Measurements from ENCODE around the gene DRAXIN.
"Not testable (repeated sequence)": the region's sequence is repeated elsewhere in the genome, so short reads cannot be mapped to it uniquely, and the experiment has no call there.

The DRAXIN gene

DNA sequence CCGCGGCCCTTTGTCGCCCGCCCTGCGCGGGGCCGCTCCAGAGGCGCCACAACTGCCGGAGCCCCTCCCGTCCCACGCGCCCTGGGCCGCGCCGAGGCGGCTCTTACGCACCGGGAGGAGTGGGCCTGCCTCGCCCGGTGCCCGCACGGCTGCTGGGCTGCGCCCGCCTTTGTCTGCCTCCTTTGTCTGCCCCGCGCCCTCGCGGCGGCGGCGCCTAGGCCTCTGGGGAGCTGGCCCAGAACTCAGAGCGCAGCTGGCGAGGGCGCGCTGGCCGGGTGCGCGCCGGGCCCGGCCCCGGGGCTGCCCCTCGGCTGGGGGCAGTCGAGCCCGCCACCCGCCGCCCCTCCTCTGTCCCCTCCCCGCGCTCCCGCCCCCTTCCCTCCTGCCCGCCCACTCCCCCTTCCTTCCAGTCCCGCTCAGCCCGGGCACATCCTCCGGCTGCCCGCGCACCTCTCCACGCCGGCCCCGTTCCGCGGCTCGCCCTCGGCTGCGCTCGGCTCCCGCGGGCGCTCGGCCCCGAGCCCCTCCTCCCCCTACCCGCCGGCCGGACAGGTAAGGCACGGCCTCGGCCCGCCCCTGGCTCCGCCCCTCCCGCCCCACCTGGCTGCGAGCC is at the start of gene DRAXIN:
TSS of gene DRAXIN (plus strand) at position 409 of the 613 bp plus-strand sequence. CDS start 14,549 bp downstream, outside the sequence.
- Mint-ChIP-seq H3K4me3 (peak within 1 kb of the TSS; percentile 86 to 96 (median 94)), H3K27me3 (ENCODE audit: low read depth) (peaks cover 53% of the 10 kb centered on the region), H3K27ac (peak within 1 kb of the TSS; percentile 20 to 96 (median 93)), H3K4me1 (peaks cover 23% of the 10 kb centered on the region), H3K36me3 (ENCODE audit: low read depth) (no peaks in the 10 kb centered on the region), H3K9me3 (no peaks in the 10 kb centered on the region)
- TF ChIP-seq, protein P1, sequence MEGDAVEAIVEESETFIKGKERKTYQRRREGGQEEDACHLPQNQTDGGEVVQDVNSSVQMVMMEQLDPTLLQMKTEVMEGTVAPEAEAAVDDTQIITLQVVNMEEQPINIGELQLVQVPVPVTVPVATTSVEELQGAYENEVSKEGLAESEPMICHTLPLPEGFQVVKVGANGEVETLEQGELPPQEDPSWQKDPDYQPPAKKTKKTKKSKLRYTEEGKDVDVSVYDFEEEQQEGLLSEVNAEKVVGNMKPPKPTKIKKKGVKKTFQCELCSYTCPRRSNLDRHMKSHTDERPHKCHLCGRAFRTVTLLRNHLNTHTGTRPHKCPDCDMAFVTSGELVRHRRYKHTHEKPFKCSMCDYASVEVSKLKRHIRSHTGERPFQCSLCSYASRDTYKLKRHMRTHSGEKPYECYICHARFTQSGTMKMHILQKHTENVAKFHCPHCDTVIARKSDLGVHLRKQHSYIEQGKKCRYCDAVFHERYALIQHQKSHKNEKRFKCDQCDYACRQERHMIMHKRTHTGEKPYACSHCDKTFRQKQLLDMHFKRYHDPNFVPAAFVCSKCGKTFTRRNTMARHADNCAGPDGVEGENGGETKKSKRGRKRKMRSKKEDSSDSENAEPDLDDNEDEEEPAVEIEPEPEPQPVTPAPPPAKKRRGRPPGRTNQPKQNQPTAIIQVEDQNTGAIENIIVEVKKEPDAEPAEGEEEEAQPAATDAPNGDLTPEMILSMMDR (IDR thresholded peaks at IDR 0.05; ENCODE audit: unreplicated experiment in 3 of 3), result no peak

DNA sequence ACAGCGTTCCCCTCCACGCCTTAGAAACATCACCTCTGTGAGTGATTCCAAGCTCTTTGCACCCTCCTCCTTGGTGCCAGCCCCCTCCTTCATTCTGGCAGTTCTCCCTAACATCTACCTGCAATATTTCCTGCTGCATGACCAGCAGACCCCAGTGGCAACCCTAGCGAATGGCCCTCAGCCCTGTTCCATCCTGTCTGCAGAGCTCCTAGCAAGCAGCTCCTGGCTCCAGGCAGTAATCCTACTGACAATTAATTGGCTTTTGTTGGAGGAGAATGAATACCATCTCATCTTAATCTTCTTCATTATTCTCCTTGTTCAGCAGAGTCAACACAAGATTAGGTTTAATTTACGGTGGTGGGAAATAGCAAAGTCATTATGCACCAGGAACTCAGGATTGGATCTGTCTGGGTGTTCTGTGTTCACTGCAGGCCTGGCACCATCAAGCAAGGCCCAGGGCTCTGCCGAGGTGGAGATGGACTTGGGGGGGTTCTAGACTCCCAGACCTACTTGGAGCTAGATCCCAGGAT is 49.7 kb upstream of the DRAXIN start:
- Mint-ChIP-seq H3K36me3 (ENCODE audit: low read depth) (no peaks in the 10 kb centered on the region), H3K4me3 (no peak overlapping the region), H3K9me3 (no peaks in the 10 kb centered on the region), H3K27me3 (ENCODE audit: low read depth) (peaks cover 54% of the 10 kb centered on the region), H3K27ac (no peak overlapping the region), H3K4me1 (no peaks in the 10 kb centered on the region)
- TF ChIP-seq, protein P1 (IDR thresholded peaks at IDR 0.05; ENCODE audit: unreplicated experiment in 3 of 3), result no peak

DNA sequence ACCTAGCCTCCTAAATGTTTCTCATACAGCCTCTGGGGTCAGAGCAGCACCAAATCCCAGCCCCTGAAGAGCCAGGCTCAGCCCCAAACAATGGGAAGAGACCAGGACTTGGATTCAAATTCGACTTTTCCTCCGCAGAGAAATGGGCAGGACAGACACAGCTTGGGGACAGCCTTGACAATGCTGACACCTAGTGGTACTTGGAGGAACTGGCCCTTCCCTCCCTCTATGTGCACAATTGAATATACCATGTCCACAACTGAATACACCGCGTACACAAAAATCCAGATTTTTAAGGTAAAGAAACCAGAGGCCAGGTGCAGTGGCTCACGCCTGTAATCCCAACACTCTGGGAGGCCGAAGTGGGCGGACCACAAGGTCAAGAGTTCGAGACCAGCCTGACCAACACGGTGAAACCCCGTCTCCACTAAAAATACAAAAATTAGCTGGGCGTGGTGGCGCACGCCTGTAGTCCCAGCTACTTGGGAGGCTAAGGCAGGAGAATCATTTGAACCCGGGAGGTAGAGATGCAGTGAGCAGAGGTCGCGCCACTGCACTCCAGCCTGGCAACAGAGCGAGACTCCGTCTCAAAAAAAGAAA is 49.0 kb upstream of the DRAXIN start:
- not testable (repeated sequence) for H3K36me3 Mint-ChIP-seq (ENCODE audit: low read depth); H3K4me1 Mint-ChIP-seq; H3K9me3 Mint-ChIP-seq; H3K27ac Mint-ChIP-seq; H3K4me3 Mint-ChIP-seq
- TF ChIP-seq, protein P1 (IDR thresholded peaks at IDR 0.05; ENCODE audit: unreplicated experiment in 3 of 3), result peak; percentile 93 to 96 (median 95)
- peaks cover 57% of the 10 kb centered on the region for H3K27me3 Mint-ChIP-seq (ENCODE audit: low read depth)

DNA sequence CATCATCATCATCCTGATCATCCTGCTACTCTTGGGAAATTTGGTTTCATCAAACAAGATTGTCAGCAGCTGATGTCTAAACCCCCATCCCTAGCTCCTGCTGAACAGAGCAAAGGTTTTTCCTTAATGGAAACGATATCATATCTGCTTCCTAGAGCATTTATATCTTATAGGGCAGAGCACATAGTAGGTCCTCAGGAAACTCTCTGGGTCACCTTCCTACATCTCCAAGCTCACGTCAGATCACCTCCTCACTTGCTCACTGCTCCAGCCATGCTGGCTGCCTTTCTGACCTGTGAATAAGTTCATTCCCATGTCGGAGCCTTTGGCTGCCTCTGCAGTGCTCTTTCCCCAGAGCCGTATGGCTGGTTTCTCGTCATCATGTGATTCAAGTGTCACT is 47.7 kb upstream of the DRAXIN start:
- TF ChIP-seq, protein P1 (IDR thresholded peaks at IDR 0.05; ENCODE audit: unreplicated experiment in 3 of 3), result no peak
- no peaks in the 10 kb centered on the region for H3K36me3 Mint-ChIP-seq (ENCODE audit: low read depth)
- no peaks in the 10 kb centered on the region for H3K9me3 Mint-ChIP-seq
- no peaks in the 10 kb centered on the region for H3K4me1 Mint-ChIP-seq
- no peak overlapping the region for H3K4me3 Mint-ChIP-seq
- H3K27ac Mint-ChIP-seq, result no peak overlapping the region
- H3K27me3 Mint-ChIP-seq (ENCODE audit: low read depth), result peaks cover 67% of the 10 kb centered on the region

DNA sequence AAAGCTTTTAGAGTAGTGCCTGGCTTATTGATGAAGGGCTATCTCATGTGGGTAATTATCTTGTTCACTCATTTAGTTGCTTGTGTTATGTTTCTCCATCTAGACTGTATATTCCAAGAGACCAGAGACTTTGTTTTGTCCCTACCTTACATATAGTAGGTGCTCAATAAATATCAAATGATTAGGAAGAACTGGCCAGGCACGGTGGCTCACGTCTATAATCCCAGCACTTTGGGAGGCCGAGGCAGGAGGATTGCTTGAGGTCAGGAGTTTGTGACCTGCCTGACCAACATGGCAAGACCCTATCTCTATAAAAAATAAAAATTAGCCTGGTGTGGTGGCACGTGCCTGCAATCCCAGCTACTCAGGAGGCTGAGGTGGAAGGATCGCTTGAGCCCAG is 46.2 kb upstream of the DRAXIN start:
- H3K9me3 Mint-ChIP-seq, result no peaks in the 10 kb centered on the region
- H3K27me3 Mint-ChIP-seq (ENCODE audit: low read depth), result peaks cover 71% of the 10 kb centered on the region
- H3K4me1 Mint-ChIP-seq, result no peaks in the 10 kb centered on the region
- H3K27ac Mint-ChIP-seq, result no peak overlapping the region
- H3K36me3 Mint-ChIP-seq (ENCODE audit: low read depth), result no peaks in the 10 kb centered on the region
- TF ChIP-seq, protein P1 (IDR thresholded peaks at IDR 0.05; ENCODE audit: unreplicated experiment in 3 of 3), result no peak
- H3K4me3 Mint-ChIP-seq, result no peak overlapping the region
